Peyer's patch (tissue), 4 donors: Measurements from ENCODE around the gene TRERF1.

Experiments used
- POLR2A ChIP-seq, 2 donors: fragments of 450-650 bp; IDR thresholded peaks; one replicate each; pipeline ENCODE4 v1.5.1; 2017; ENCODE audit warnings: antibody characterized with exemption in 2 of 2, mild to moderate bottlenecking in 2 of 2, moderate library complexity in 2 of 2
- TF ChIP-seq, protein P1 (sequence below), 6 experiments: fragments of 450-650 bp in 4 of 6; fragments of 200-600 bp in 2 of 6; sonication (generic) in 1 of 6; IDR thresholded peaks; one replicate each; pipeline ENCODE4 v1.5.1; 2017 to 2019; ENCODE audit warnings: antibody characterized with exemption in 6 of 6, mild to moderate bottlenecking in 3 of 6, moderate library complexity in 1 of 6

DNA sequence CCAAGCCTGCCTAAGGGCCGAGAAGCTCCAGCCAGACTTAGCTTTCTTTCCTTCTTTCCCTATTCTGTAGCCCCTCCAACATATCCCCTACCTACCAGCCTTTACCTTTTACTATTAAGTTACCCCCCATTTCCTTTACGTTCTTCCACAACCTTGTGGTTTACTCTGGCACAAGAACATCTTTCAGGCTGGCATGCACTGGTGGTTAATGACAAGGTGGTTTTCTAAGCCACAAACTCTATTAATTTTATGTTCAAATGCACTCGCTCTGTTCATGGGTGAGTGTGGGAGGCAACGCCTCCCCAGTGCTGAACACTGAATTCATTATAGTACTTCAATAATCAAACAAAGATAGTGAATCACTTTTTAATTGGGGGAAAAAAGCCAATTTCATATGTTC is 64.4 kb downstream of the TRERF1 start:
- TF ChIP-seq POLR2A (IDR thresholded peaks at IDR 0.05): no peak
- TF ChIP-seq, protein P1, sequence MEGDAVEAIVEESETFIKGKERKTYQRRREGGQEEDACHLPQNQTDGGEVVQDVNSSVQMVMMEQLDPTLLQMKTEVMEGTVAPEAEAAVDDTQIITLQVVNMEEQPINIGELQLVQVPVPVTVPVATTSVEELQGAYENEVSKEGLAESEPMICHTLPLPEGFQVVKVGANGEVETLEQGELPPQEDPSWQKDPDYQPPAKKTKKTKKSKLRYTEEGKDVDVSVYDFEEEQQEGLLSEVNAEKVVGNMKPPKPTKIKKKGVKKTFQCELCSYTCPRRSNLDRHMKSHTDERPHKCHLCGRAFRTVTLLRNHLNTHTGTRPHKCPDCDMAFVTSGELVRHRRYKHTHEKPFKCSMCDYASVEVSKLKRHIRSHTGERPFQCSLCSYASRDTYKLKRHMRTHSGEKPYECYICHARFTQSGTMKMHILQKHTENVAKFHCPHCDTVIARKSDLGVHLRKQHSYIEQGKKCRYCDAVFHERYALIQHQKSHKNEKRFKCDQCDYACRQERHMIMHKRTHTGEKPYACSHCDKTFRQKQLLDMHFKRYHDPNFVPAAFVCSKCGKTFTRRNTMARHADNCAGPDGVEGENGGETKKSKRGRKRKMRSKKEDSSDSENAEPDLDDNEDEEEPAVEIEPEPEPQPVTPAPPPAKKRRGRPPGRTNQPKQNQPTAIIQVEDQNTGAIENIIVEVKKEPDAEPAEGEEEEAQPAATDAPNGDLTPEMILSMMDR (IDR thresholded peaks at IDR 0.05): no peak
